ENCODE measurements around the gene SEC63.

GRCh38 chr6:107819964-107820337, 138.1 kb downstream of the SEC63 start:
- TF ChIP-seq OSR1 (CRISPR knock-in tag; IDR thresholded peaks at IDR 0.05) (no peak), BACH2 (CRISPR knock-in tag; IDR thresholded peaks at IDR 0.05; ENCODE audit: borderline replicate concordance) (no peak), CREB5 (CRISPR knock-in tag; IDR thresholded peaks at IDR 0.05; ENCODE audit: low read depth) (no peak), POU6F1 (CRISPR knock-in tag; IDR thresholded peaks at IDR 0.05; ENCODE audit: borderline replicate concordance, low read depth) (no peak), ZFP30 (CRISPR knock-in tag; IDR thresholded peaks at IDR 0.05) (no peak)

Measured in SK-N-SH treated with all-trans-retinoic acid at 6 μM for 48 hours (cell line).